GM12878 (cell line): ENCODE results near the gene CD48. TPM values are rescaled to one million over a fixed set of nuclear protein-coding genes. Genes with fewer than 3 reads are reported as not detected.
"Not testable (repeated sequence)": the region's sequence is repeated elsewhere in the genome, so short reads cannot be mapped to it uniquely, and the experiment has no call there.

Source experiments
- ATAC-seq: fragments of 200-7000 bp; cut with Tn5 transposase; 3 replicates; pipeline ENCODE4 v1.9.1; 2020; ENCODE audit warnings: mild to moderate bottlenecking, moderate library complexity
- BruUV-seq: library from RNA; stranded (reverse); fragments of 400-500 nt; replicated peaks from 2 replicates; lab custom pipeline; 2021; lab: Mats Ljungman, UMichigan
- CTCF ChIA-PET: fragments of 300-600 bp; sonication (Branson Sonifier 250); formaldehyde crosslinking; extraction: SDS; loops from one replicate; lab custom pipeline; 2021; ENCODE audit warnings: inconsistent platforms; lab: Yijun Ruan, JAX
- POLR2A ChIA-PET: fragments of 350-600 bp; formaldehyde crosslinking; extraction: SDS; loops from one replicate; lab custom pipeline; 2021; ENCODE audit warnings: inconsistent platforms; lab: Charles Lee
- RAD21 ChIA-PET: fragments of 300-600 bp; sonication (Branson Sonifier 250); formaldehyde crosslinking; loops from one replicate; lab custom pipeline; 2023; ENCODE audit warnings: antibody characterized with exemption; ENCODE audit not compliant: unreplicated experiment; lab: Charles Lee
- SMC1A ChIA-PET: fragments of 300-600 bp; sonication (Branson Sonifier 250); formaldehyde crosslinking; loops from one replicate; lab custom pipeline; 2023; ENCODE audit not compliant: unreplicated experiment, uncharacterized antibody; lab: Charles Lee
- DNase-seq: peaks from one replicate; pipeline ENCODE4 v3.0.0-alpha.2; 2011; ENCODE audit warnings: low read depth, low spot score
- FAIRE-seq: peaks from 3 replicates; lab custom pipeline; 2011; peaks lifted over from hg19 to GRCh38; lab: Jason Lieb, UNC
- H2AFZ ChIP-seq: 2 replicates; pipeline ENCODE4 v1.6.0; 2011; ENCODE audit warnings: low read depth, low read length, control low read depth; ENCODE audit not compliant: control insufficient read depth
- H3K27ac ChIP-seq: 2 replicates; pipeline ENCODE4 v1.5.1; 2011; ENCODE audit warnings: control low read depth; ENCODE audit not compliant: control insufficient read depth, insufficient read depth
- H3K27me3 ChIP-seq, 2 experiments: replicated peaks in 1 of 2; 2 replicates each; pipeline versions ENCODE4 v1.6.0 to v1.6.1; 2011; ENCODE audit warnings: low read length in 1 of 2; ENCODE audit not compliant: control insufficient read depth in 2 of 2, insufficient read depth in 2 of 2
- H3K36me3 ChIP-seq, 2 experiments: 2 replicates each; pipeline ENCODE4 v1.5.1; 2011; ENCODE audit warnings: low read length in 1 of 2; ENCODE audit not compliant: control insufficient read depth in 2 of 2, insufficient read depth in 2 of 2
- H3K4me1 ChIP-seq: 2 replicates; pipeline ENCODE4 v1.6.1; 2011; ENCODE audit warnings: mild to moderate bottlenecking, low read length, moderate library complexity, mixed read lengths; ENCODE audit not compliant: control insufficient read depth, insufficient read depth
- H3K4me2 ChIP-seq: 2 replicates; pipeline ENCODE4 v1.6.0; 2011; ENCODE audit warnings: control low read depth; ENCODE audit not compliant: control insufficient read depth, insufficient read depth
- H3K4me3 ChIP-seq: fragments of 200-600 bp; sonication (generic); 2 replicates; pipeline ENCODE4 v1.5.1; 2016
- H3K79me2 ChIP-seq: 2 replicates; pipeline ENCODE4 v1.6.0; 2011; ENCODE audit warnings: low read length; ENCODE audit not compliant: control insufficient read depth, insufficient read depth
- H3K9ac ChIP-seq: 2 replicates; pipeline ENCODE4 v1.8.0; 2011; ENCODE audit warnings: low read length, control low read depth, mixed read lengths; ENCODE audit not compliant: control insufficient read depth, insufficient read depth
- H3K9me3 ChIP-seq: replicated peaks from 3 replicates; pipeline ENCODE4 v1.5.1; 2011; ENCODE audit warnings: mild to moderate bottlenecking, low read length; ENCODE audit not compliant: control insufficient read depth, insufficient read depth
- H4K20me1 ChIP-seq: 2 replicates; pipeline ENCODE4 v1.6.0; 2011; ENCODE audit not compliant: control insufficient read depth, insufficient read depth
- ATF7 ChIP-seq: fragments of 450-650 bp; IDR thresholded peaks from 2 replicates; pipeline ENCODE4 v1.6.1; 2016; ENCODE audit warnings: low read depth, mild to moderate bottlenecking
- CBFB ChIP-seq: IDR thresholded peaks from 2 replicates; pipeline ENCODE4 v1.6.1; 2016; ENCODE audit warnings: antibody characterized with exemption, low read depth
- CHD2 ChIP-seq: IDR thresholded peaks from 2 replicates; pipeline ENCODE4 v1.6.1; 2011; ENCODE audit warnings: low read depth, low read length, improper control_type of control experiment, borderline replicate concordance
- IKZF1 ChIP-seq: fragments of 450-650 bp; conservative IDR thresholded peaks from 2 replicates; pipeline ENCODE4 v1.6.1; 2017; ENCODE audit warnings: antibody characterized with exemption, mild to moderate bottlenecking
- MEF2B ChIP-seq: fragments of 450-650 bp; IDR thresholded peaks from 2 replicates; pipeline ENCODE4 v1.6.1; 2018; ENCODE audit warnings: mild to moderate bottlenecking, moderate library complexity; ENCODE audit not compliant: partially characterized antibody, poor library complexity, severe bottlenecking
- NBN ChIP-seq: fragments of 450-650 bp; IDR thresholded peaks from 2 replicates; pipeline ENCODE4 v1.6.1; 2016
- PAX5 ChIP-seq: IDR thresholded peaks from 2 replicates; pipeline ENCODE4 v1.6.1; 2011; ENCODE audit warnings: low read depth, low read length, borderline replicate concordance
- PML ChIP-seq: IDR thresholded peaks from 2 replicates; pipeline ENCODE4 v1.6.1; 2012; ENCODE audit warnings: low read length, inconsistent platforms
- POLR2AphosphoS5 ChIP-seq: IDR thresholded peaks from 2 replicates; pipeline ENCODE4 v1.6.1; 2011; ENCODE audit warnings: mild to moderate bottlenecking, low read length, inconsistent platforms
- POU2F2 ChIP-seq: IDR thresholded peaks from 3 replicates; pipeline ENCODE4 v1.6.1; 2011; ENCODE audit warnings: low read depth, mild to moderate bottlenecking, low read length, borderline replicate concordance
- RAD21 ChIP-seq: IDR thresholded peaks from 2 replicates; pipeline ENCODE4 v1.6.1; 2011; ENCODE audit warnings: mild to moderate bottlenecking, low read depth, low read length, moderate library complexity; ENCODE audit not compliant: insufficient read depth
- RELA ChIP-seq: fragments of 450-650 bp; IDR thresholded peaks from 2 replicates; pipeline ENCODE4 v1.8.0; 2014; ENCODE audit warnings: borderline replicate concordance; ENCODE audit not compliant: partially characterized antibody
- SMAD1 ChIP-seq: fragments of 450-650 bp; IDR thresholded peaks from 2 replicates; pipeline ENCODE4 v1.6.1; 2018; ENCODE audit warnings: mild to moderate bottlenecking, low read depth; ENCODE audit not compliant: partially characterized antibody
- SMARCA5 ChIP-seq: fragments of 450-650 bp; IDR thresholded peaks from 2 replicates; pipeline ENCODE4 v1.6.1; 2017; ENCODE audit warnings: mild to moderate bottlenecking
- TAF1 ChIP-seq: IDR thresholded peaks from 2 replicates; pipeline ENCODE4 v1.6.1; 2011; ENCODE audit warnings: mild to moderate bottlenecking, low read depth, low read length, borderline replicate concordance
- TCF12 ChIP-seq: IDR thresholded peaks from 2 replicates; pipeline ENCODE4 v1.6.1; 2011; ENCODE audit warnings: low read depth, mild to moderate bottlenecking, low read length
- WGBS: methylation state at CpG from one replicate; pipeline ENCODE4 v1.1.6; 2016; ENCODE audit warnings: low lambda C conversion rate; ENCODE audit not compliant: insufficient replicate concordance, insufficient coverage; ENCODE audit errors: missing lambda C conversion rate; 5-methylcytosine and 5-hydroxymethylcytosine counted together
- in situ Hi-C: fragments of 300-500 bp; cut with MboI; formaldehyde crosslinking; loops from 9 replicates; pipeline ENCODE4 v1.14.3; 2018; ENCODE audit warnings: mixed read lengths
- intact Hi-C: fragments of 100-400 bp; cut with micrococcal nuclease; formaldehyde crosslinking; loops from one replicate; pipeline ENCODE4 v1.14.2; 2022; ENCODE audit not compliant: unreplicated experiment
- polyA plus RNA-seq, 11 experiments: library from polyadenylated mRNA; depleted of rRNA in 4 of 11; unstranded in 6 of 11; stranded (reverse) in 5 of 11; fragments of >200 nt; fragmentation: Nextera tagmentation in 4 of 11; fragmentation: Illumina TruSeq in 1 of 11; extraction: Ambion mirVana in 4 of 11; extraction: Trizol in 1 of 11; gene quantifications; 1 replicate in 1 of 11; 2 replicates in 10 of 11; pipeline versions ENCODE4 v1.2.1 to v1.2.3, GENCODE V29; 2011 to 2016; ENCODE audit warnings: inconsistent platforms in 2 of 11, missing spikeins in 2 of 11, low read depth in 1 of 11
- total RNA-seq, 4 experiments: library from RNA; depleted of rRNA in 3 of 4; stranded (reverse); fragments of >200 nt in 3 of 4; fragmentation: Illumina TruSeq in 1 of 4; extraction: Trizol in 1 of 4; gene quantifications; 2 replicates each; pipeline versions ENCODE4 v1.2.1 to v1.2.3, GENCODE V29; 2013 to 2021
- TF ChIP-seq, protein P1 (sequence below): IDR thresholded peaks from 2 replicates; pipeline ENCODE4 v1.6.1; 2012; ENCODE audit warnings: low read length, inconsistent platforms
- TF ChIP-seq, protein P2 (sequence below): IDR thresholded peaks from 2 replicates; pipeline ENCODE4 v1.6.1; 2012; ENCODE audit warnings: improper control_type of control experiment, low read depth, low read length; ENCODE audit not compliant: insufficient replicate concordance

CD48 gene
- total and polyA plus RNA-seq, 10 of the 15 experiments (the other 5 are each of a cell fraction or from before 2014, with no cell fraction given), result 302 to 1,315 (median 430) TPM

DNA sequence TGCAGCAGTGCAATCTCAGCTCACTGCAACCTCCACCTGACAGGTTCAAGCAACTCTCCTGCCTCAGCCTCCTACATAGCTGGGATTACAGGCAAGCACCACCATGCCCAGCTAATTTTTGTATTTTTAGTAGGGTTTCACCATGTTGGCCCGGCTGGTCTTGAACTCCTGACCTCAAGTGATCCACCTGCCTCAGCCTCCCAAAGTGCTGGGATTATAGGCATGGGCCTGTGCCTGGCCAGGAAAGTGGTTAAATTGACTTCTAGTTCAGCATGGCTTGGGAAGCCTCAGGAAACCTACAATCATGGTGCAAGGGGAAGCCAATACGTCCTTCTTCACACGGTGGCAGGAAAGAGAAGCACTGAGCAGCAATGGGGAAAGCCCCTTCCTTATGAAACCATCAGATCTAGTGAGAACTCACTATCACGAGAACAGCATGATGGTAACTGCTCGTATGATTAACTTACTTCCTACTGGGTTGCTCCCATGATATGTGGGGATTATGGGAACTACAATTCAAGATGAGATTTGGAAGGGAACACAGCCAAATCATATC is 981 bp upstream of the CD48 start:
- WGBS, result under 1% methylated on average over 5 of the region's 5 CpGs
- peak; percentile 63 for ATAC-seq
- H3K27me3 ChIP-seq, BruUV-seq, H3K9me3 ChIP-seq, H3K36me3 ChIP-seq, H2AFZ ChIP-seq, in situ Hi-C loops, H4K20me1 ChIP-seq: not testable (repeated sequence)
- SMC1A ChIA-PET, result interaction anchor here (0.6 to 7.1 kb wide), 27 partner anchors 9 to 299 kb away, joined by 3 to 149 read pairs (median 5); partner anchors contain the start of genes SLAMF1 and SLAMF7
- Histone ChIP-seq H3K4me1 (peaks cover 18% of the 10 kb centered on the region), H3K9ac (peak overlapping the region; percentile 100), H3K4me3 (peak overlapping the region; percentile 93; the same call in 1 of the 2 replicates), H3K27ac (peak overlapping the region; percentile 100), H3K4me2 (peak overlapping the region; percentile 88), H3K79me2 (peaks cover 57% of the 10 kb centered on the region)
- POLR2A ChIA-PET, result interaction anchor here (0.8 to 5.8 kb wide), 15 partner anchors 13 to 333 kb away, joined by 3 to 73 read pairs (median 6); partner anchors contain the start of genes SLAMF1, SLAMF7 and USF1
- CTCF ChIA-PET, result interaction anchor here (0.7 to 6.8 kb wide), 19 partner anchors 12 to 239 kb away, joined by 3 to 102 read pairs (median 5); no protein-coding TSS in a partner anchor
- intact Hi-C loops, result loop anchor here (1.0 to 5.0 kb wide), 2 partner anchors 14 to 35 kb away; no protein-coding TSS in a partner anchor
- peak; percentile 61 for FAIRE-seq
- DNase-seq, result peak; percentile 92
- RAD21 ChIA-PET, result interaction anchor here (0.6 to 4.9 kb wide), 29 partner anchors 9 to 283 kb away, joined by 3 to 74 read pairs (median 5); partner anchors contain the start of genes LY9, SLAMF1 and SLAMF7
- TF ChIP-seq POU2F2, result peak; percentile 60; the same call in 1 of the 3 replicates
- peak; percentile 43; the same call in 1 of the 2 replicates for TF ChIP-seq ATF7
- TF ChIP-seq TCF12, result peak; percentile 63; the same call in 1 of the 2 replicates
- TF ChIP-seq SMAD1, result peak; percentile 48
- peak; percentile 41; the same call in 1 of the 2 replicates for TF ChIP-seq PAX5
- peak; percentile 74 for TF ChIP-seq IKZF1
- TF ChIP-seq, protein P1, sequence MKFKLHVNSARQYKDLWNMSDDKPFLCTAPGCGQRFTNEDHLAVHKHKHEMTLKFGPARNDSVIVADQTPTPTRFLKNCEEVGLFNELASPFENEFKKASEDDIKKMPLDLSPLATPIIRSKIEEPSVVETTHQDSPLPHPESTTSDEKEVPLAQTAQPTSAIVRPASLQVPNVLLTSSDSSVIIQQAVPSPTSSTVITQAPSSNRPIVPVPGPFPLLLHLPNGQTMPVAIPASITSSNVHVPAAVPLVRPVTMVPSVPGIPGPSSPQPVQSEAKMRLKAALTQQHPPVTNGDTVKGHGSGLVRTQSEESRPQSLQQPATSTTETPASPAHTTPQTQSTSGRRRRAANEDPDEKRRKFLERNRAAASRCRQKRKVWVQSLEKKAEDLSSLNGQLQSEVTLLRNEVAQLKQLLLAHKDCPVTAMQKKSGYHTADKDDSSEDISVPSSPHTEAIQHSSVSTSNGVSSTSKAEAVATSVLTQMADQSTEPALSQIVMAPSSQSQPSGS, result peak; percentile 75
- TF ChIP-seq RELA, result peak; percentile 84
- peak; percentile 54; the same call in 1 of the 2 replicates for TF ChIP-seq CBFB
- peak; percentile 50; the same call in 1 of the 2 replicates for TF ChIP-seq TAF1
- peak; percentile 87 for TF ChIP-seq POLR2AphosphoS5
- peak; percentile 77 for TF ChIP-seq MEF2B
- peak; percentile 28; the same call in 1 of the 2 replicates for TF ChIP-seq RAD21
- TF ChIP-seq, protein P2, sequence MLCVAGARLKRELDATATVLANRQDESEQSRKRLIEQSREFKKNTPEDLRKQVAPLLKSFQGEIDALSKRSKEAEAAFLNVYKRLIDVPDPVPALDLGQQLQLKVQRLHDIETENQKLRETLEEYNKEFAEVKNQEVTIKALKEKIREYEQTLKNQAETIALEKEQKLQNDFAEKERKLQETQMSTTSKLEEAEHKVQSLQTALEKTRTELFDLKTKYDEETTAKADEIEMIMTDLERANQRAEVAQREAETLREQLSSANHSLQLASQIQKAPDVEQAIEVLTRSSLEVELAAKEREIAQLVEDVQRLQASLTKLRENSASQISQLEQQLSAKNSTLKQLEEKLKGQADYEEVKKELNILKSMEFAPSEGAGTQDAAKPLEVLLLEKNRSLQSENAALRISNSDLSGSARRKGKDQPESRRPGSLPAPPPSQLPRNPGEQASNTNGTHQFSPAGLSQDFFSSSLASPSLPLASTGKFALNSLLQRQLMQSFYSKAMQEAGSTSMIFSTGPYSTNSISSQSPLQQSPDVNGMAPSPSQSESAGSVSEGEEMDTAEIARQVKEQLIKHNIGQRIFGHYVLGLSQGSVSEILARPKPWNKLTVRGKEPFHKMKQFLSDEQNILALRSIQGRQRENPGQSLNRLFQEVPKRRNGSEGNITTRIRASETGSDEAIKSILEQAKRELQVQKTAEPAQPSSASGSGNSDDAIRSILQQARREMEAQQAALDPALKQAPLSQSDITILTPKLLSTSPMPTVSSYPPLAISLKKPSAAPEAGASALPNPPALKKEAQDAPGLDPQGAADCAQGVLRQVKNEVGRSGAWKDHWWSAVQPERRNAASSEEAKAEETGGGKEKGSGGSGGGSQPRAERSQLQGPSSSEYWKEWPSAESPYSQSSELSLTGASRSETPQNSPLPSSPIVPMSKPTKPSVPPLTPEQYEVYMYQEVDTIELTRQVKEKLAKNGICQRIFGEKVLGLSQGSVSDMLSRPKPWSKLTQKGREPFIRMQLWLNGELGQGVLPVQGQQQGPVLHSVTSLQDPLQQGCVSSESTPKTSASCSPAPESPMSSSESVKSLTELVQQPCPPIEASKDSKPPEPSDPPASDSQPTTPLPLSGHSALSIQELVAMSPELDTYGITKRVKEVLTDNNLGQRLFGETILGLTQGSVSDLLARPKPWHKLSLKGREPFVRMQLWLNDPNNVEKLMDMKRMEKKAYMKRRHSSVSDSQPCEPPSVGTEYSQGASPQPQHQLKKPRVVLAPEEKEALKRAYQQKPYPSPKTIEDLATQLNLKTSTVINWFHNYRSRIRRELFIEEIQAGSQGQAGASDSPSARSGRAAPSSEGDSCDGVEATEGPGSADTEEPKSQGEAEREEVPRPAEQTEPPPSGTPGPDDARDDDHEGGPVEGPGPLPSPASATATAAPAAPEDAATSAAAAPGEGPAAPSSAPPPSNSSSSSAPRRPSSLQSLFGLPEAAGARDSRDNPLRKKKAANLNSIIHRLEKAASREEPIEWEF, result peak; percentile 88
- TF ChIP-seq PML, result 0 out of 2 replicates have a peak, but pooled peaks have one; percentile 35
- TF ChIP-seq CHD2, result peak; percentile 53; the same call in 1 of the 2 replicates
- TF ChIP-seq SMARCA5, result peak; percentile 41; the same call in 1 of the 2 replicates
- peak; percentile 52; the same call in 1 of the 2 replicates for TF ChIP-seq NBN
